Sigmoid colon (tissue), 4 donors: ENCODE measurements around the gene SLC22A6.

Source experiments
- CTCF ChIP-seq, 4 experiments: fragments of 450-650 bp in 3 of 4; fragments of 200-600 bp in 1 of 4; IDR thresholded peaks; one replicate each; pipeline ENCODE4 v1.5.1; 2016 to 2019; ENCODE audit warnings: antibody characterized with exemption in 4 of 4, mild to moderate bottlenecking in 3 of 4, moderate library complexity in 2 of 4
- EP300 ChIP-seq, 4 donors: sonication (generic); formaldehyde crosslinking; IDR thresholded peaks; one replicate each; pipeline ENCODE4 v1.6.1; 2017; ENCODE audit warnings: antibody characterized with exemption in 4 of 4
- POLR2A ChIP-seq, 2 donors: fragments of 450-650 bp; IDR thresholded peaks; one replicate each; pipeline ENCODE4 v1.6.1; 2016; ENCODE audit warnings: antibody characterized with exemption in 2 of 2, mild to moderate bottlenecking in 2 of 2, moderate library complexity in 2 of 2
- POLR2AphosphoS5 ChIP-seq, 4 donors: sonication (generic); formaldehyde crosslinking; IDR thresholded peaks; one replicate each; pipeline ENCODE4 v1.6.1; 2017; ENCODE audit warnings: antibody characterized with exemption in 4 of 4

- no peak for TF ChIP-seq CTCF (IDR thresholded peaks at IDR 0.05)
- TF ChIP-seq POLR2AphosphoS5 (IDR thresholded peaks at IDR 0.05): no peak
- TF ChIP-seq POLR2A (IDR thresholded peaks at IDR 0.05): no peak
- no peak for TF ChIP-seq EP300 (IDR thresholded peaks at IDR 0.05)
Observed at GRCh38 chr11:62934496-62934785, 50.3 kb downstream of the SLC22A6 start.
